Ecto neural progenitor cell (in vitro differentiated cells): ENCODE data around the gene MTIF3.

Experiments used
- DNase-seq: peaks from one replicate; pipeline ENCODE4 v3.0.0-alpha.2; 2018; ENCODE audit warnings: low spot score

The MTIF3 gene

DNA sequence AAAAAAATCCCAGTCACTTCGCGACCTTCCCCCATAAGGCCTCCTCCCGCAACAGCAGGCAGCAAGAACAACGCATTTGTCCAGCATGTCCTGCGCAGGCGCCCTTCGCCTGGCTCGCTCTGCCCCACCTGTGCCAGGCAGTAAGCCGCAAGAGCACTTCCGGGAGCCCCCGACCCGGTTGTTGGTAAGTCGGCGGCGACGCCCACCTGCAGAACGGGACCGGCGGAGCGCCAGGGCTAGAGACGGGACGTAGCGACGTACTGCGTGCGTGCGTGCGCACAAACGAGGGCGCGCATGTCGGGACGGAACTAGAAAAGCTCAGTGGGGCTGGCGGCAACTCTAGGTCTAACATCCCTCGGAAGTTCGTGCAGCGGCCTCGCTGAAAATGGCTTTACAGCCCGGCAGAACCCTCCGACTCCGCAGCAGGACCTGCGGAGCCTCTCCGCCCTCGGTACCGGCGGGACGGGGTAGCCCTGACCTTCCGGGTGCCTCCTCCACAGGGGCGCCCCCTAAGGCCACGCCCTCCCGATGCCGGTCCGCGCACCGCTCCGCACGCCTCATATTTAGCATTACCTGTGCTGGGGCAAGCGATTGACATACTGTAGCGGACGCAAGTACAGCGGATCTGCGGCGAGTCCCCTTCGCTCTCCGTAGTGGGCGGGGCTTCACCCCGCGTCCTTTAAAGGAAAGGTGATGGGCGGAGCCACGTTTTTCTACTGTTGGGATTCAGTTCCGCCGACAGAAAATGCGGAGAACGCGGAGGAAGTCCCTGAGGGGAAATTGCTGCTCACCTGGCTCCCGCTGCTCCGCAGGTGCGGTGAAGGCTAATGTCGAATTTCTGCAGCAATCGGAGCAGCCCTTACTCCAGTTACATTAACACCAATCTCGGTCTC lies at the start of gene MTIF3:
Gene MTIF3, minus strand, starts transcription at position 629 of the 893 bp plus-strand sequence. CDS start 10,116 bp downstream, outside the sequence.
- peak; percentile 93 for DNase-seq

DNA sequence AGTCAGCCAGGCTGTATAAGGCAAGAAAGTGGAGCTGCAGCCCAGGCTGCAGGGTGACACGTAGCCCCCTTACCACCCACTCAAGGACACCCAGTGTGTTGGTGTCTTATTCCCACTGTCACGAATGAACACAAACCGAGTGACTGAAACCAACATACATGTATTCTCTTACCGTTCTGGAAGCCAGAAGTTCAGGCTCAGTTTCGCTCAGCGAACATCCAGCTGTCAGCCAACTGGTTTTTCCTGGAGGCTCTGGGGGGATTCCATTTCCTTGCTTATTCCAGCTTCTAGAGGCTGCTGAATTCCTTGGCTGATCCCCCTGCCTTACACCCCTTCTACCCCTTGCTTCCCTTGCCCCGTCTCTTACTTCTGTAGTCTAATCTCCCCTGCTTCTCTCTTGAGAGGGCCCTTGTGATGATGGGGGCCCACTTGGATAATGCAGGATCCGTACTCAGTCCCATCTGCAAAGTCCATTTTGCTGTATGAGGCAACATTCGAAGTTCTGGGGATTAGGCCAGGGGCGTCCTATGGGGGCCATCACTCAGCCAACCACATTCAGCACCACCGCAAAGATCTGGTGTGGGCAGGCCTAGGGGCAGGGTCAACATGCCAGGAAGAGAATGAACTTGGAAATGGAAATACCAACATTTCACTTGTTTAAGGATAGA lies 47.3 kb upstream of the MTIF3 start:
- no peak for DNase-seq

DNA sequence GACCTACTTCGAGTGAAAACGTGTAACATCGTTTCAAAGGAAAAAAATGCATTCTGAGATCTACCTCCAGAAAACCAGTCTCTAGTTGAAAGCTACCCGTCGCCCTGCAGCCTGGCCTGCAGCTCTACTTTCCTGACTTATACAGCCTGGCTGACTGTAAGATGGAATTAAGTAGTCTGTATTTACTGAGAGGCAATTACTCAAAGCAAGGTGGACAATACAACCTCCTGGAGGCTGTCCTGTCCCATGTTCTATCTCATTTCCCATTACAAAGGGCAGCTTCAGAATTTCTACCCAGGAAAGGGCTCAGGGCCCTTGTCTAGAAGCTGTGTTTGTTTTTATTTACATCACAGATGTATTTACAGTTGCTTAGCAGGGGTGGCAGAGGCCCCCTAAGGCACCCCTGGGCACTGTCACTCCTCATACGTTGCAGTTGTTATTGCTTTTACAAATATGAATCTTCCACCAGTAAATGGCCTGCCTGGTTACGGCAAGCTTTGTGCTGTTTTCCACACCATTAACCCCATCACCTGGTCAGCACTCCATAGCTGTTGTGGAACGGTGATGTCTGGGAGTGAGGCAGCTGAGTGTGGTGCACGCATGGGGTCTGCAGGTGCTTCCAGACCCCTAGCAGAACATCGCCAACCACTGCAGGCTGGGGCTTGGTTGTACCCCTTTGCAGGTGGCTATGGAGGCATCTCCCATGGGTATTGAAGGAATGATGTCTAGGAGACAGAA lies 46.3 kb upstream of the MTIF3 start:
- DNase-seq: no peak

GRCh38 chr13:27496006-27496405 lies 45.6 kb upstream of the MTIF3 start:
- no peak for DNase-seq

GRCh38 chr13:27495551-27495950 lies 45.2 kb upstream of the MTIF3 start:
- no peak for DNase-seq

DNA sequence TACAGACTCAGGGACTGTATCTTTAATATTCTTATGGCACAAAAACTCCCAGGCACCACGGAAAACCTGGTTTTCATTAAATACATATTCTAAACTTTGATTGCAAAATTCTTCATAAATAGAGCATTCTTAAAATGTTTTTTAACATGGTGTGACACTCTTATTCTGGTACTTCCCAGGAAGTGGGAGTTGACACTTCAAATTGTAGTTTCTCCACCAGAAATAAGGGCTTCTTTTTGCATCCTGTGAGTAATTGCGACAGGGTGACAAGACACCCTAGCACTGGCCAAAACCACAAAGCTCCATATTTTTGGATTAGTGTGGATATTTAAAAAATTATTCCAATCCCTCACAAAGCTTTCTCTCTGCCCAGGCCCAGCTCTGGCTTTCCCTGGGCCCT lies 43.6 kb upstream of the MTIF3 start:
- DNase-seq: no peak

- no peak for DNase-seq
These were observed 39.1 kb upstream of the MTIF3 start for GRCh38 chr13:27489456-27489855.

- no peak for DNase-seq
These were observed 37.4 kb upstream of the MTIF3 start for GRCh38 chr13:27487776-27488175.

DNA sequence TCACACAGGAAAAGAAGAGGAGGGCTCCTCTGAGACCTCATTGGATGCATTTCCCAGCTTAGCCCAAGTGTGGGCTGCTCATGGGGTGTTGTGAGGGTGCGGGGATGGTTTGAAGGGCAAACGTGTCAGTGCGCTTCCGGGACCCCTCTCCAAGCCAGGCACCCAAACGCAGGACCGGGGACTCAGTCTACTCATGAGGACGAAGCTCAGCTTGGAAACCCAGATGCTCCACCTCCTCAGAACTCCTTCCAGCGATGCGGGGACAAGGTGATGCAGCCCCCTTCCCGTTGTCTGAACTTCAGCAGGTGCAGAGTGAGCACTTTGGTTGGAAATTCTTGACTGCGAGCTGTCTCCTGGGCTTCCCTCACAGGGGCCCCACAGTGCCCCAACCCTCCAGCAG lies 33.1 kb upstream of the MTIF3 start:
- no peak for DNase-seq

DNA sequence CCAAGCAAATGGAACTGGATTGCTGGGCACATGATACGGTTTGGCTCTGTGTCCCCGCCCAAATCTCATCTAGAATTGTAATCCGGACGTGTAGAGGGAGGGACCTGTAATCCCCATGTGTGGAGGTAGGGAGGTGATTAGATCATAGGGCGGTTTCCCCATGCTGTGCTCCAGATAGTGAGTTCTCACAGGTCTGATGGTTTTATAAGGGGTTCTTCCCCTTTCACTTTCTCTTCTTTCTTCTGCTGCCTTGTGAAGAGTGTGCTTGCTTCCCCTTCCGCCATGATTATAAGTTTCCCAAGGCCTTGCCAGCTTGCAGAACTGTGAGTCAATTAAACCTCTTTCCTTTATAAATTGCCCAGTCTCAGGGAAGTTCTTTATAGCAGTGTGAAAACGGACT lies 32.6 kb upstream of the MTIF3 start:
- no peak for DNase-seq

GRCh38 chr13:27481766-27482165 lies 31.4 kb upstream of the MTIF3 start:
- DNase-seq: peak; percentile 83

DNA sequence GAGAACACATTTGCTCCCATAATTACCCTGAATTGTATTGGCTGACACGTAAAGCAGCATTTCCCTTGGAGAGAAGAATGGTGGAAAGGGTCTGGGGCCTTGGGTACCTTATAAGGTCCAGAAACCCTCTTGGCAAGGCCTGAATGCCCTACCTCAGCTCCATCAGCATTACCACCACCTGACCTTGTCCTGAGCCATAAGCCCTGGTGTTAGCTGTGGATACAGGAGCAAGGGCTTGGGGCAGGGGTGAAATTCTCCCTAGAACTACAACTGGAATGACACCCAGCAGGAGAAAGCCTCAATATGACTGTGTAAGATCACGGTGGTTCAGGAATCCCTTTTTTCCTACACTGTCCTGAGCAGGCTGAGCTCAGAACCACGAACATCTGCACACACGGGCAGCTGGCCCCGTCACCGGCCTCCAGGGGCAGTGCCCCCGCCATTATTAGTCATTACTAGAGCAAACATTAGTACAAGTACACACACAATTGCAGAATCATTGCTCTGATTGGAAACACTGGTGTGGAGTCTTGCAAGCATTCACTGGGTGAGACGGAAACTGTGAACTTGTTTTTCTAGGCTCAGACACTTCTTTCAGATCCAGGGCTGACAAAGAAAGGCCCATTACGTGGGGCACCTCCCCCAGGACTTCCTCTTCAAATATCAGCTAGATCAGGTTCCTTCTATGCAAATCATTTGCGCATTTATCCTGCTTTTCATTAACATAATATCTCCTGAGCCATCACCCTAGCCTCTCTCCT lies 26.8 kb upstream of the MTIF3 start:
- DNase-seq: no peak

- no peak for DNase-seq
These were observed 24.4 kb upstream of the MTIF3 start for GRCh38 chr13:27474751-27475268.

DNA sequence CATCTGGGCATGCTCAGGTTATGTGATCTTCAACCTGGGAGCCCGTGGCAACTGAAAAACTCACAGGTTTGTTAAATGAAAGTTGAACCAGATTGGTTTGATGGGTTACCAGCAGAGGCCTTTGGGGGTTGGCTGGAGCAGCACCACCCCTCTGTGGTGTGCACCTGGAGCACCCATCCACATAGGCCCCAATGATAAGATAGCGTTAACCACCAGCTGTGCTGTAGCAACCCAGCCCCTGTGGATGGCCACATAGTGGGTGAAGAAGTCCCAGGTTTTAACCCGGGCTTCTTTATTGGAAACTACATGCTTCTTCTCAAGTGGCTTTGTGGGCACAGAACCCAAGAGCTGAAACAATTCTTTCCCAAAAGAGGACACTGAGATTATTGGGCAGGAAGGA lies 22.6 kb upstream of the MTIF3 start:
- DNase-seq: no peak

- DNase-seq: no peak
These were observed 22.1 kb upstream of the MTIF3 start for GRCh38 chr13:27472441-27472840.

DNA sequence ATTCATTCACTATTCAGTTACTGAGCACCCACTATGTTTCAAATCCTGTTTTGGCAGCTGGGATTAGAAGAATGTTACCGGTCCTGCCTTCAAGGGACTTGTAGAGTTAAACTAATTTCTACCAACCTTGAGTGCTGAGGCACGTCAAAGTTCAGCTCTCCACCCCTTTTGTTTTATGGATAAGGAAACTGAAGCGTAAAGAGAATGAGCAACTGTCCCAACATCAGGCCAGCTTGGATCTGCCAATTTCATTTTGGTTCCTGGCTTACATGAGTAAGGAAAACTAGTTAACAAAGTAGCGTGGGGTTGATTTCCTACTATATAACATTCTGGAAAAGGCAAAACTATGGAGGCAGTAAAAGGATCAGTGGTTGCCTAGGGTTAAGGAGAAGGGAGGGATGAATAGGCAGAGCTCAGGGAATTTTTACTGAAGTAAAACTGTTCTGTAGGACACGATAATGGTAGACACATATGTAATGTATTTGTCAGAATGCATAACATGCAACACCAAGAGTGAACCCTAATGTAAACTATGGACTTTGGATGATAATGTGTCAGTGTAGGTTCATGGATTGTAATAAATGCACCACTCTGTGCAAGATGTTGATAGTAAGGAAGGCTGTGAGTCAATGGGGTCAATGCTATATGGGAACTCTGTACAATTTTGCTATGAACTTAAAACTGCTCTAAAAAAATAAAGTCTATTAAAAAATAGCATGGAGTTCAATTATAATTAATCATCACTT lies 19.9 kb upstream of the MTIF3 start:
- no peak for DNase-seq

GRCh38 chr13:27466513-27466912 lies 16.1 kb upstream of the MTIF3 start:
- no peak for DNase-seq

DNA sequence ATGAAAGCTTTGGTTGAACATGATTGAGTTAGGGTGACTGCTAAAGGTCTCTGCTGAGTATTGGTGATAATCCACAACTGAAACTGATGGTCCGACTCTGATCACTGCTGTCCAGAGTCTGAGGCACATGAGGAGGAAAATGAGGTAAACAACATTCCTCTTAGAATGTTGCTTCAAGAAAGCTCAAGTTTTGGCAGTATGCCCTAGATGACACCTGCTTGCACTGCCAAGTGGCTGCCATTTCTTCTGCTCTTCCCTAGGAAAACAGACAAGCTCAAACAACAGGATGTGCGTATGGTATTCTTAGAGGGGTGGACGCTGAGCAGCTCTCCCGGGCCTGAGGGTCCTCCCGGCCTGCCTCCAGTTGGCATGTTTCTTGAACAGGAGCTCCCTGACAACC lies 15.2 kb upstream of the MTIF3 start:
- DNase-seq: no peak

DNA sequence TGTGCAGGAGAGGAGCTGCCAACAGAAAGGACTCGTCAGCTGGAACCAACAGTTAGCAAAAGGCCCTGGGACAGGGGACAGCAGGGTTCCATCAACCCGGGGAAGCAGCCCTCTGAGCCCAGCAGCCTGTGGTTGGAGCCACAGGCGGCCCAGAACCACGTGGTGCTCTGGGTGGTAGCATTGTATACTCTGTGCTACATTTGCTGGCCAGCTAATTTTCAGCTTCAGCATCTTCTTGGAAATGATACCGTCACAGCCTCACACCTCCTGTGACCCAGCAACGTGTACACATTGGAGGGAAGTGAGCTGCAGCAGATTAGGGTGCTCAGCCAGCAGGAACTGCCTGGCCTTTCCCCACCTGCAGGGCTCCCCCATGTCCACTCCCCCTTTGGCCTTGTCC lies 13.1 kb upstream of the MTIF3 start:
- DNase-seq: no peak

DNA sequence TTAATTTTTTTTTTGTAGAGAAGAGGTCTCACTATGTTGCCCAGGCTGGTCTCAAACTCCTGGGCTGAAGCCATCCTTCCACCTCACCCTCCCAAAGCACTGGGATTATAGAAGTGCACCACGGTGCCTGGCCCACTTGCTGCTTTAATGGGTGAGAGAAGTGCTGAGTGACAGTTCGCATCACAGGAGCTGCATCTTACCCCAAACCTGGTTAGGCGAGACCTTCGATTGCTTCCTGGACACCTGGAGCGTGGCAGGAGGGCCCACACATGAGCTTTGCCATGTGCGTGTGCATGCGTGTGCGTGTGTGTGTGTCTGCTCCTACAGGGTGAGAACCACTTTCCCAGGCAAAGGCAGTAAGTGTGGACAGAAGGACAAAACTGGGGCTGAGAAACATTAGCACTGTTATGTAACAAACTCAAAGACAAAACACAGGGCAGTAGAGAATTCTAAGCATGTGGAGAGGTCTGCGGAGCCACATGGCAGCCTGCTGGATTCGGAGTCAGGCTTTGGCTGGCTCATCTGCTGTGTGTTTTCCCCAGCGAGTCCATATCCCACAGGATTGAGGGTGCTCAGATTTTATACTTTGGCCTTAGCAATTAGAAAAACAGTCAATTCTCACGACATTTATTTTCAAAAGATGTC lies 11.7 kb upstream of the MTIF3 start:
- no peak for DNase-seq
